HepG2 (cell line): ENCODE data around the gene SERHL2.

Source experiments
- CTCF ChIP-seq: sonication (generic); formaldehyde crosslinking; IDR thresholded peaks from 2 replicates; pipeline ENCODE4 v1.5.0; 2020; ENCODE audit warnings: mild to moderate bottlenecking, missing genetic modification reagents, moderate library complexity
- FLYWCH1 ChIP-seq: sonication (generic); formaldehyde crosslinking; IDR thresholded peaks from 2 replicates; pipeline ENCODE4 v1.8.1; 2023; ENCODE audit warnings: mild to moderate bottlenecking, missing genetic modification reagents
- FOXO1 ChIP-seq: sonication (generic); formaldehyde crosslinking; IDR thresholded peaks from 2 replicates; pipeline ENCODE4 v1.4.0; 2020; ENCODE audit warnings: missing genetic modification reagents
- MAZ ChIP-seq, 2 experiments: sonication (generic) in 1 of 2; formaldehyde crosslinking in 1 of 2; IDR thresholded peaks; 2 replicates each; pipeline versions ENCODE4 v1.5.0 to v1.6.1; 2012 to 2020; ENCODE audit warnings: low read depth in 2 of 2, mild to moderate bottlenecking in 2 of 2, borderline replicate concordance in 1 of 2, improper control_type of control experiment in 1 of 2, low read length in 1 of 2, missing genetic modification reagents in 1 of 2, moderate library complexity in 1 of 2
- MYPOP ChIP-seq: sonication (generic); formaldehyde crosslinking; IDR thresholded peaks from 2 replicates; pipeline ENCODE4 v1.8.1; 2023; ENCODE audit warnings: mild to moderate bottlenecking, moderate library complexity, missing genetic modification reagents
- NR1H2 ChIP-seq: sonication (generic); formaldehyde crosslinking; IDR thresholded peaks from 2 replicates; pipeline ENCODE4 v1.8.1; 2022; ENCODE audit warnings: low read depth, missing genetic modification reagents, borderline replicate concordance
- ZBTB49 ChIP-seq: sonication (generic); formaldehyde crosslinking; IDR thresholded peaks from 2 replicates; pipeline ENCODE4 v1.4.0; 2020; ENCODE audit warnings: missing genetic modification reagents, borderline replicate concordance
- ZNF292 ChIP-seq: sonication (generic); formaldehyde crosslinking; IDR thresholded peaks from 2 replicates; pipeline ENCODE4 v1.8.1; 2022; ENCODE audit warnings: mild to moderate bottlenecking, low read depth, missing genetic modification reagents, borderline replicate concordance
- ZNF841 ChIP-seq: sonication (generic); formaldehyde crosslinking; IDR thresholded peaks from 2 replicates; pipeline ENCODE4 v1.8.1; 2023; ENCODE audit warnings: missing genetic modification reagents, borderline replicate concordance
- TF ChIP-seq, protein P1 (sequence below): sonication (generic); formaldehyde crosslinking; IDR thresholded peaks from 2 replicates; pipeline ENCODE4 v1.4.0; 2020; ENCODE audit warnings: missing genetic modification reagents

DNA sequence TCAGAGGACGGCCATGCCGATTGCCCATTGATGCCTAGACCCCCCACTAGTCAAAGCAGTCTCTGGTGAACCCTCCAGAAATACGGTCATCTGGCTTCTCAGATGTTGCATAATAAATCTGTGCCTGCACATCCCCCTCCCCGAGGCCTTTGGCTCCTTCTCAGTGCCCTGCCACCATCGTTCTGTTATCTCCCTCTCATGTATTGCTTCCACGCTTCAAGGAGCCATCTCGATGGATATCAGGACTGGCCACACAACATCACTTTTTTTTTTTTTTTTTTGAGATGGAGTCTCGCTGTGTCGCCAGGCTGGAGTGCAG lies 32.6 kb upstream of the SERHL2 start:
- no peak for TF ChIP-seq ZNF292 (CRISPR knock-in tag)
- TF ChIP-seq ZNF841 = no peak
- TF ChIP-seq FLYWCH1 (CRISPR knock-in tag) = no peak
- TF ChIP-seq FOXO1 = no peak
- TF ChIP-seq NR1H2 (CRISPR knock-in tag) = no peak
- no peak for TF ChIP-seq MYPOP (CRISPR knock-in tag)
- no peak for TF ChIP-seq CTCF (CRISPR knock-in tag)
- TF ChIP-seq ZBTB49 (CRISPR knock-in tag) = no peak
- TF ChIP-seq MAZ (IDR thresholded peaks at IDR 0.05; ENCODE audit: borderline replicate concordance, low read depth, low read length) = no peak
- no peak for TF ChIP-seq MAZ (CRISPR knock-in tag; IDR thresholded peaks at IDR 0.05; ENCODE audit: low read depth)
- TF ChIP-seq, protein P1, sequence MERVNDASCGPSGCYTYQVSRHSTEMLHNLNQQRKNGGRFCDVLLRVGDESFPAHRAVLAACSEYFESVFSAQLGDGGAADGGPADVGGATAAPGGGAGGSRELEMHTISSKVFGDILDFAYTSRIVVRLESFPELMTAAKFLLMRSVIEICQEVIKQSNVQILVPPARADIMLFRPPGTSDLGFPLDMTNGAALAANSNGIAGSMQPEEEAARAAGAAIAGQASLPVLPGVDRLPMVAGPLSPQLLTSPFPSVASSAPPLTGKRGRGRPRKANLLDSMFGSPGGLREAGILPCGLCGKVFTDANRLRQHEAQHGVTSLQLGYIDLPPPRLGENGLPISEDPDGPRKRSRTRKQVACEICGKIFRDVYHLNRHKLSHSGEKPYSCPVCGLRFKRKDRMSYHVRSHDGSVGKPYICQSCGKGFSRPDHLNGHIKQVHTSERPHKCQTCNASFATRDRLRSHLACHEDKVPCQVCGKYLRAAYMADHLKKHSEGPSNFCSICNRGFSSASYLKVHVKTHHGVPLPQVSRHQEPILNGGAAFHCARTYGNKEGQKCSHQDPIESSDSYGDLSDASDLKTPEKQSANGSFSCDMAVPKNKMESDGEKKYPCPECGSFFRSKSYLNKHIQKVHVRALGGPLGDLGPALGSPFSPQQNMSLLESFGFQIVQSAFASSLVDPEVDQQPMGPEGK (CRISPR knock-in tag) = no peak
